Endodermal cell (in vitro differentiated cells): ENCODE data around the gene TMEM131L. TPM values are rescaled to one million over a fixed set of nuclear protein-coding genes. Genes with fewer than 3 reads are reported as not detected.

Experiments
- DNase-seq: peaks from one replicate; pipeline ENCODE4 v3.0.0-alpha.2; 2017
- H3K27ac ChIP-seq: 2 replicates; pipeline ENCODE4 v1.5.1; 2013; ENCODE audit warnings: mild to moderate bottlenecking, low read depth, low read length, moderate library complexity
- H3K27me3 ChIP-seq: 2 replicates; pipeline ENCODE4 v1.6.1; 2013; ENCODE audit warnings: mild to moderate bottlenecking, low read length, moderate library complexity; ENCODE audit not compliant: insufficient read depth, control insufficient read depth, poor library complexity, severe bottlenecking
- H3K36me3 ChIP-seq: 2 replicates; pipeline ENCODE4 v1.7.0; 2013; ENCODE audit warnings: mild to moderate bottlenecking, low read length, moderate library complexity; ENCODE audit not compliant: control insufficient read depth, insufficient read depth
- H3K4me1 ChIP-seq: one replicate; pipeline ENCODE4 v1.7.0; 2013; ENCODE audit warnings: low read length; ENCODE audit not compliant: control insufficient read depth, insufficient read depth
- H3K4me3 ChIP-seq: 2 replicates; pipeline ENCODE4 v1.5.1; 2013; ENCODE audit warnings: mild to moderate bottlenecking, low read length, moderate library complexity
- H3K9ac ChIP-seq: 2 replicates; pipeline ENCODE4 v1.6.1; 2013; ENCODE audit warnings: mild to moderate bottlenecking, low read length, moderate library complexity; ENCODE audit not compliant: poor library complexity, severe bottlenecking; ENCODE audit errors: extremely low read depth
- H3K9me3 ChIP-seq: 2 replicates; pipeline ENCODE4 v1.6.1; 2013; ENCODE audit warnings: mild to moderate bottlenecking, low read length, moderate library complexity; ENCODE audit not compliant: control insufficient read depth
- H3K27ac Mint-ChIP-seq: 2 replicates; pipeline ENCODE4 v1.8.0; 2020; ENCODE audit warnings: mixed read lengths
- H3K27me3 Mint-ChIP-seq: 2 replicates; pipeline ENCODE4 v1.8.0; 2021; ENCODE audit warnings: mild to moderate bottlenecking, mixed read lengths; ENCODE audit not compliant: insufficient read depth
- H3K36me3 Mint-ChIP-seq: 2 replicates; pipeline ENCODE4 v1.8.0; 2020; ENCODE audit warnings: low read depth, mixed read lengths
- H3K4me1 Mint-ChIP-seq: 2 replicates; pipeline ENCODE4 v1.8.0; 2020; ENCODE audit warnings: mixed read lengths
- H3K4me3 Mint-ChIP-seq: 2 replicates; pipeline ENCODE4 v1.8.0; 2020; ENCODE audit warnings: mild to moderate bottlenecking, moderate library complexity, mixed read lengths
- H3K9me3 Mint-ChIP-seq: 2 replicates; pipeline ENCODE4 v1.8.0; 2020; ENCODE audit warnings: mild to moderate bottlenecking, mixed read lengths
- WGBS, 2 experiments: methylation state at CpG; one replicate each; pipeline versions ENCODE4 v1.1.5 to v1.1.7; 2013; ENCODE audit warnings: missing lambda C conversion rate in 2 of 2, mixed read lengths in 1 of 2; ENCODE audit not compliant: insufficient coverage in 1 of 2, insufficient read length in 1 of 2; 5-methylcytosine and 5-hydroxymethylcytosine counted together
- total RNA-seq, 2 donors: library from RNA; stranded (reverse); fragmentation: NEBNext Ultra II Directional in 1 of 2; extraction: Animal tissue kit (Norgen Biotek cat#: 25700) in 1 of 2; gene quantifications; 2 replicates in 1 of 2; 3 replicates in 1 of 2; pipeline ENCODE4 v1.2.1, GENCODE V29; 2021
- TF ChIP-seq, protein P1 (sequence below): fragments of 200-600 bp; sonication (generic); conservative IDR thresholded peaks from 2 replicates; pipeline ENCODE4 v1.5.0; 2021; ENCODE audit warnings: antibody characterized with exemption, mild to moderate bottlenecking

TMEM131L gene
- total RNA-seq, 2 donors from 2014 or later, result 6.2 to 10.8 TPM

DNA sequence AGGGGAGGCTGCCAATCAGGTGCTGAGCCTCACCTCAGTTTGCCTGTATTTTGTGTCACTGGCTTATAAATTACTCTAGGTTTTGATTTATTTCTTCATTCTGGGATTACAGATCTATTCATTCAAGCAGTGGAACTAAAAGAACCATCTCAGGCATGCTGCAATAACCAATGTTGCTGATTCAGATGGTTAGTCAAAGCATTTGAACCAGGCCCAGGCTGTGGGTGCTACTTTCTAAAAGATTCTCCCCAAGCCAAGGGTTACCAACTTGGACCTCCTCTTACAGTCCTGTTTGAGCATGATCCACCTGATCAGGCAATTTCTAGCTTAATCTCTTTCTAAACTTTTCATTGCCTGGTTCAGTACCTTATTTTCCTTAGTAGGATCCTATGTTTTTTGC, 67.2 kb downstream of the TMEM131L start:
- no peak overlapping the region for H3K9ac ChIP-seq
- H3K4me1 ChIP-seq, result no peaks in the 10 kb centered on the region
- H3K4me3 ChIP-seq, result no peak overlapping the region
- DNase-seq, result no peak
- no peaks in the 10 kb centered on the region for H3K27me3 ChIP-seq
- H3K9me3 ChIP-seq, result no peaks in the 10 kb centered on the region
- no peak overlapping the region for H3K4me3 Mint-ChIP-seq
- H3K4me1 Mint-ChIP-seq, result peaks cover 16% of the 10 kb centered on the region
- H3K36me3 ChIP-seq, result no peaks in the 10 kb centered on the region
- no peak overlapping the region for H3K27ac ChIP-seq
- TF ChIP-seq, protein P1, sequence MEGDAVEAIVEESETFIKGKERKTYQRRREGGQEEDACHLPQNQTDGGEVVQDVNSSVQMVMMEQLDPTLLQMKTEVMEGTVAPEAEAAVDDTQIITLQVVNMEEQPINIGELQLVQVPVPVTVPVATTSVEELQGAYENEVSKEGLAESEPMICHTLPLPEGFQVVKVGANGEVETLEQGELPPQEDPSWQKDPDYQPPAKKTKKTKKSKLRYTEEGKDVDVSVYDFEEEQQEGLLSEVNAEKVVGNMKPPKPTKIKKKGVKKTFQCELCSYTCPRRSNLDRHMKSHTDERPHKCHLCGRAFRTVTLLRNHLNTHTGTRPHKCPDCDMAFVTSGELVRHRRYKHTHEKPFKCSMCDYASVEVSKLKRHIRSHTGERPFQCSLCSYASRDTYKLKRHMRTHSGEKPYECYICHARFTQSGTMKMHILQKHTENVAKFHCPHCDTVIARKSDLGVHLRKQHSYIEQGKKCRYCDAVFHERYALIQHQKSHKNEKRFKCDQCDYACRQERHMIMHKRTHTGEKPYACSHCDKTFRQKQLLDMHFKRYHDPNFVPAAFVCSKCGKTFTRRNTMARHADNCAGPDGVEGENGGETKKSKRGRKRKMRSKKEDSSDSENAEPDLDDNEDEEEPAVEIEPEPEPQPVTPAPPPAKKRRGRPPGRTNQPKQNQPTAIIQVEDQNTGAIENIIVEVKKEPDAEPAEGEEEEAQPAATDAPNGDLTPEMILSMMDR, result no peak
- H3K27me3 Mint-ChIP-seq, result no peaks in the 10 kb centered on the region
- H3K36me3 Mint-ChIP-seq, result no peaks in the 10 kb centered on the region
- H3K9me3 Mint-ChIP-seq, result no peaks in the 10 kb centered on the region
- H3K27ac Mint-ChIP-seq, result no peak overlapping the region

DNA sequence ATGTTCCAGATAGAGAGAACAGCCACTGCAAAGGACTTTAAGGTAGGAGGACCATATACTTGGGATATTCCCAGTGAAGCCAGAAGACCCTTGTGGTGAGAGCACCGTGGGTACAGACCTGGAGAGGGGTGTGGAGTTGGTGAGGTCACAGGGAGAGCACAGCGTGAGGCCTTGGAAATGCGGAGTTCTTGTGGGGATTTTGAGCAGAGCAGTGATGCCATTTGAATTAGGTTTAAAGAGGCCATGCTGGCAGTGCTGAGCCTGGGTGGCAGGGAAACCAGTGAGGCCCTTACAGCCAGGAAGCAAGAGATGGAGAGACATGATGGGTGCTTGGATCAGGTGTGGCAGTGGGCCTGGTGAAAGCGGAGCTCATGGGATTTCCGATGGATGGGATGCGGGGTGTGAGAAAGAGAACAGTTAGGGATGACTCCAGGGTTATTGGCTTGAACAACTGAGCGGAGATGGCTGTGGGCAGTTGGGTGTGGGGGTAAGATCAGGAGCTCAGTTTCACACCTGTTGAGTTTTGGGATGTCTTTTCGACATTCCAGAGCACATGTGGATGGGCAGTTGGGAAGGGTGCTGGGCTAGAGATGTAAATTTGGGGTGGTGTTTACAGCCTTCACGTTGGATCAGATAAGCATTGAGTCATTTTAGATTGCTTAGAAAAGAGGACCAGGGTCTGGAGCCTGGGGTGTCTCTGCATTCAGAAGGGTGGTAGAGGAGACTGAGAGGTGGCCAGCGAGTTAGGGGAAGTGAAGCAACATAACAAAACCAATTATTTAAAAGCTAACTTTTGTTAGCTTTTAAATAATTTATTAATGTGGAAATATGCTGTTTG, 68.9 kb downstream of the TMEM131L start:
- Mint-ChIP-seq H3K9me3 (no peaks in the 10 kb centered on the region), H3K4me3 (no peak overlapping the region), H3K27ac (no peak overlapping the region), H3K36me3 (no peaks in the 10 kb centered on the region), H3K4me1 (peaks cover 16% of the 10 kb centered on the region), H3K27me3 (no peaks in the 10 kb centered on the region)
- Histone ChIP-seq H3K9ac (no peak overlapping the region), H3K9me3 (no peaks in the 10 kb centered on the region), H3K4me3 (no peak overlapping the region), H3K4me1 (no peaks in the 10 kb centered on the region), H3K27ac (no peak overlapping the region), H3K27me3 (no peaks in the 10 kb centered on the region), H3K36me3 (no peaks in the 10 kb centered on the region)
- TF ChIP-seq, protein P1, result no peak
- 77 to 89% methylated on average over 6 to 10 of the region's 10 CpGs for WGBS, 2 experiments
- DNase-seq, result peak; percentile 65

GRCh38 chr4:153535772-153536513, 69.8 kb downstream of the TMEM131L start:
- H3K9me3 Mint-ChIP-seq, result no peaks in the 10 kb centered on the region
- no peaks in the 10 kb centered on the region for H3K27me3 ChIP-seq
- TF ChIP-seq, protein P1, result peak; percentile 15
- H3K4me1 ChIP-seq, result peaks cover 3% of the 10 kb centered on the region
- DNase-seq, result peak; percentile 70
- H3K4me3 Mint-ChIP-seq, result no peak overlapping the region
- no peaks in the 10 kb centered on the region for H3K27me3 Mint-ChIP-seq
- peak overlapping the region; percentile 63 for H3K27ac ChIP-seq
- H3K36me3 Mint-ChIP-seq, result no peaks in the 10 kb centered on the region
- H3K27ac Mint-ChIP-seq, result no peak overlapping the region
- H3K4me1 Mint-ChIP-seq, result peaks cover 25% of the 10 kb centered on the region
- no peak overlapping the region for H3K9ac ChIP-seq
- no peaks in the 10 kb centered on the region for H3K9me3 ChIP-seq
- H3K4me3 ChIP-seq, result no peak overlapping the region
- no peaks in the 10 kb centered on the region for H3K36me3 ChIP-seq
- 40 to 67% methylated on average over 2 to 7 of the region's 7 CpGs for WGBS, 2 experiments
